ENCODE data around the gene TMPRSS15. TPM values are rescaled to one million over a fixed set of nuclear protein-coding genes. Genes with fewer than 3 reads are reported as not detected.

The TMPRSS15 gene
- total and polyA plus RNA-seq, 9 of the 15 experiments (the other 6 are each of a cell fraction or from before 2014, with no cell fraction given): 0.03 to 0.11 (median 0.04) TPM; not detected in 4

DNA sequence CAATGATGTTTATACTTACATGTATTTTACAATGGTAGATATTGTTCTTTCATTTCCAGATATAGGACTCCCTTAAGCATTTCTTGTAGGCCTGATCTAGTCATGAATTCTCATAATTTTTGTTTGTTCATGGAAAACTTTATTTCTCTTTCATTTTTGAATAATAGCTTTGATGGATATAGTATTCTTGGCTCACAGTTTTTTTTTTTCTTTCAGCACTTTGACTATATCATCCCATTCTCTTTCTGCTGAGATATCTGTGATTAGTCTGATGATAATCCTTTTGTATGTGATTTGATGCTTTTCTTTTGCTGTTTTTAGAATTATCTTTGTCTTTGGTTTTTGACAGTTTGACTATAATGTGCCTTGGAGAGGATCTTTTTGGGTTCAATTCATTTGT is 183.1 kb downstream of the TMPRSS15 start:
- Histone ChIP-seq H3K9me3 (replicated peaks; ENCODE audit: control insufficient read depth, insufficient read depth, low read depth, low read length) (peaks cover 2% of the 10 kb centered on the region; the same call in 1 of the 2 replicates), H3K27me3 (ENCODE audit: control insufficient read depth in 2 of 2, insufficient read depth in 2 of 2, low read length in 2 of 2) (no peaks in the 10 kb centered on the region), H3K27ac (ENCODE audit: extremely low read depth, low read depth, low read length) (no peak overlapping the region), H3K9ac (ENCODE audit: insufficient read depth in 1 of 2, low read depth in 2 of 2, low read length in 2 of 2) (no peak overlapping the region), H3K9me1 (ENCODE audit: control insufficient read depth, insufficient read depth, low read length) (no peaks in the 10 kb centered on the region), H4K20me1 (replicated peaks; ENCODE audit: control insufficient read depth, insufficient read depth, low read length) (no peaks in the 10 kb centered on the region), H3K4me3 (no peak overlapping the region), H3K4me1 (replicated peaks in 1 of 2; ENCODE audit: control insufficient read depth in 2 of 2, insufficient read depth in 2 of 2, low read length in 2 of 2) (no peaks in the 10 kb centered on the region), H3K4me2 (ENCODE audit: insufficient read depth, low read length) (no peak overlapping the region), H3K79me2 (ENCODE audit: control insufficient read depth, insufficient read depth, low read length) (no peaks in the 10 kb centered on the region), H2AFZ (ENCODE audit: low read depth, low read length) (no peak overlapping the region), H3K36me3 (ENCODE audit: control insufficient read depth, insufficient read depth, low read length) (no peaks in the 10 kb centered on the region)
- ATAC-seq (no peak), FAIRE-seq (no peak), DNase-seq (ENCODE audit: extremely low read depth in 1 of 4, low spot score in 3 of 4) (no peak)
- intact Hi-C loops (cut with micrococcal nuclease): no loop called here
- CTCF ChIA-PET (ENCODE audit: low intra/inter-chr PET ratio): no interaction called here
- in situ Hi-C loops (cut with MboI): no loop called here
- POLR2A ChIA-PET: interaction anchor here (0.7 kb wide), 1 partner anchor 587 kb away, joined by 3 read pairs; no protein-coding TSS in a partner anchor
- TF ChIP-seq ZNF197 (CRISPR knock-in tag; IDR thresholded peaks at IDR 0.05; ENCODE audit: low read depth) (no peak), ZNF75A (CRISPR knock-in tag; IDR thresholded peaks at IDR 0.05) (no peak), EGR1 (conservative IDR thresholded peaks at IDR 0.05) (no peak), NR2F6 (CRISPR knock-in tag; IDR thresholded peaks at IDR 0.05) (no peak), U2AF1 (optimal IDR thresholded peaks at IDR 0.05; ENCODE audit: low read depth, low read length) (no peak), GATAD2B (IDR thresholded peaks at IDR 0.05; ENCODE audit: borderline replicate concordance) (no peak), CHCHD3 (CRISPR knock-in tag; IDR thresholded peaks at IDR 0.05) (no peak)
- TF ChIP-seq, protein P1, sequence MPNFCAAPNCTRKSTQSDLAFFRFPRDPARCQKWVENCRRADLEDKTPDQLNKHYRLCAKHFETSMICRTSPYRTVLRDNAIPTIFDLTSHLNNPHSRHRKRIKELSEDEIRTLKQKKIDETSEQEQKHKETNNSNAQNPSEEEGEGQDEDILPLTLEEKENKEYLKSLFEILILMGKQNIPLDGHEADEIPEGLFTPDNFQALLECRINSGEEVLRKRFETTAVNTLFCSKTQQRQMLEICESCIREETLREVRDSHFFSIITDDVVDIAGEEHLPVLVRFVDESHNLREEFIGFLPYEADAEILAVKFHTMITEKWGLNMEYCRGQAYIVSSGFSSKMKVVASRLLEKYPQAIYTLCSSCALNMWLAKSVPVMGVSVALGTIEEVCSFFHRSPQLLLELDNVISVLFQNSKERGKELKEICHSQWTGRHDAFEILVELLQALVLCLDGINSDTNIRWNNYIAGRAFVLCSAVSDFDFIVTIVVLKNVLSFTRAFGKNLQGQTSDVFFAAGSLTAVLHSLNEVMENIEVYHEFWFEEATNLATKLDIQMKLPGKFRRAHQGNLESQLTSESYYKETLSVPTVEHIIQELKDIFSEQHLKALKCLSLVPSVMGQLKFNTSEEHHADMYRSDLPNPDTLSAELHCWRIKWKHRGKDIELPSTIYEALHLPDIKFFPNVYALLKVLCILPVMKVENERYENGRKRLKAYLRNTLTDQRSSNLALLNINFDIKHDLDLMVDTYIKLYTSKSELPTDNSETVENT (CRISPR knock-in tag; IDR thresholded peaks at IDR 0.05): no peak
- BruUV-seq (replicated peaks): no TSS peak

Other genes starting within 250 kb of the TMPRSS15 start
- gene CHODL, start 159.0 kb downstream of the TMPRSS15 start, total RNA-seq (2014; rRNA removed): not detected in 2 replicates
- gene CHODL, start 159.0 kb downstream of the TMPRSS15 start, total RNA-seq (2014; rRNA removed; fragmentation: Illumina TruSeq; extraction: Trizol): not detected in 2 replicates
- gene CHODL, start 159.0 kb downstream of the TMPRSS15 start, total RNA-seq (2015; rRNA removed; fragmentation: Illumina TruSeq; extraction: Trizol): not detected in 2 replicates
- not detected in 2 replicates for gene CHODL, start 159.0 kb downstream of the TMPRSS15 start, total RNA-seq (2021)
- gene CHODL, start 159.0 kb downstream of the TMPRSS15 start, polyA plus RNA-seq (2011; rRNA removed): not detected in 2 replicates
- not detected in 2 replicates for gene CHODL, start 159.0 kb downstream of the TMPRSS15 start, polyA plus RNA-seq (2014; fragmentation: Illumina TruSeq; extraction: Trizol)
- not detected for gene CHODL, start 159.0 kb downstream of the TMPRSS15 start, polyA plus RNA-seq (2014; fragmentation: Nextera tagmentation; extraction: Ambion mirVana)
- gene CHODL, start 159.0 kb downstream of the TMPRSS15 start, polyA plus RNA-seq (2014; rRNA removed): not detected in 2 replicates

All from K562 (cell line).